Inflammatory macrophage treated with lipopolysaccharide for 1 hour (primary cell): Measurements from ENCODE around the gene VWA3B.
A peak's percentile ranks its signal among the peaks of the same experiment; 100 is the strongest.
"Not testable (repeated sequence)": the region's sequence is repeated elsewhere in the genome, so short reads cannot be mapped to it uniquely, and the experiment has no call there.

Experiments used
- DNase-seq, 2 donors: peaks; one replicate each; pipeline ENCODE4 v3.0.0-alpha.2; 2020 to 2022

Gene VWA3B, protein sequence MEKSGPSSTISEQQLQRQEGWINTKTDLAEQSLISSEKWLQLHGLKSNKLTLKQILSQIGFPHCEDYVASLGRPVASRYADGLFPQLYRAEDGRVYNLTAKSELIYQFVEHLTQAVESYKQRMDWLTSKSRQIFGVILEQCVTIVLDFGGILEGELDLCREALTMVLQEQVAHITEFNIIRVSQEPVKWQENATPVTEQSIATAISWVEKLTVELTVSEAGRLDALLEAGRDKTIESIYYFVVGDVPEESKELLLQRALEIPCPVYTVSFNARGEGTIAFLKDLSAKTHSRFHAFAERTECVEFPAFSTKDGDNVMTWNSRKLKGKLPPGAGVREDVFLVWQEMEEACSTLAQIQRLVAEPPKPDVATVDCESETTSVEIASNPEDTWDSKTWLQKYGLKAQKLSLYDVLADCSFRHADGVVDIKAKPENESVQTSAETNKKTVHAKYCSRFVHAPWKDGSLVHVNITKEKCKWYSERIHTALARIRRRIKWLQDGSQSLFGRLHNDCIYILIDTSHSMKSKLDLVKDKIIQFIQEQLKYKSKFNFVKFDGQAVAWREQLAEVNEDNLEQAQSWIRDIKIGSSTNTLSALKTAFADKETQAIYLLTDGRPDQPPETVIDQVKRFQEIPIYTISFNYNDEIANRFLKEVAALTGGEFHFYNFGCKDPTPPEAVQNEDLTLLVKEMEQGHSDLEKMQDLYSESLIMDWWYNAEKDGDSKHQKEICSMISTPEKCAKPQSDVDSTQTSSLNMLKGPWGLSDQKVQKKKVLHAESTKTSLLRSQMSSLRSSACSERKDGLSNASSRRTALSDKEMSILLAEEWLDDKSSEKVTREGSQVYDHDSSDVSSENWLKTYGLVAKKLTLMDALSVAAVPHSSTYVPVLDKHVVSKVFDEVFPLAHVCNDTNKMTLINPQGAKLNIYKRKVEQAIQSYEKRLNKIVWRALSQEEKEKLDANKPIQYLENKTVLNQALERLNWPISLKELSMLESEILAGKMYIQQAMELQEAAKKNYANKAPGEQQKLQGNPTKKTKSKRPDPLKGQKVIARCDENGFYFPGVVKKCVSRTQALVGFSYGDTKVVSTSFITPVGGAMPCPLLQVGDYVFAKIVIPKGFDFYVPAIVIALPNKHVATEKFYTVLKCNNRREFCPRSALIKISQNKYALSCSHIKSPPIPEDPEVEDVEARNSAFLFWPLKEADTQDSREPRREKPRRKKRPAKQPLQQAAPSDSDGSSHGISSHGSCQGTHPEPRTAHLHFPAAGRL (N-terminal part only)

DNA sequence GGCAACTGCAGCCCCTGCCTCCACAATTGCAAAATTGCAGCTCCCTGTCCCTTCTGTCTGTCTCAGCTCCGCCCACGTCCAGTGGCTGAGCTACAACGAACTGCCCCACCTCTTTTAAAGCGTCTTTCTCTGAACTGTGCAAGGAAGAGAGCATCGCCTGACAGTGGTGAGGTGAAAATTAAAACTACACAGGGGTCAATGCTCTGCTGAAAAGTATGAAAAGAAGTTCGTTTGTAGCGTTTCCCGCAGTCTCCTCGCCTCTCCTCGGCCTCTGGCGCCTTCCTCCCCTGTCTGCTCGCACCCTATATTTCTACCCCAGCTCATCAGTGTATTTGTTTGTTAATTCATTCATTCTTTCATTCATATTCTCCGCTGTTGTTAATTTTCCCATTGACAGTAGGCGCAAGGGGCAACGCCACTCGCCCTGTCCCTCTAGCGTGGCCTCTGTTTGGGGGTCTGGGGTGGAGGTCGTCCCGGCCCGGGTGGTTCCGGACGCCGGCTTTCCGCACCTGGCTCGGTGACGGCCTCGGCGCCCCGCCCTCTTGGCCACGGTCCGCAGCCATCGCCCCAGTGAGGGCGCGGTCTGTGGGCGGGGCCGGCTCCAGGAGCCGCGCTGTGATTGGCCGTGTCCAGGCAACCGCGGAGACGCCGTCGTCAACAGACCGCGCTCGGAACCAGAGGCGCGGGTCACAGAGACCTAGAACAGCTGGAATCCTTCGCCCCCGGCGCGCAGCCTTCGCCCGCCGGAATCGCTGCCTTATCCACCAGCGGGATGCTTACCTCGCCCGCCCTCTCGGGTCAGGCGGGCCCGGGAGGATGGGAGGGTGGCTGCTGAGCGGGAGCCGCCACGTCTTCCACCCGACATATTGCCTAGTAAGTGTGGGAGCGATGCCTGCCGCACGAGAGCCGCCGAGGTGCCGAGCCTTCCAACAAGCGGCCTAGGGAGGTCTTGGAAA lies at the start of gene VWA3B:
Gene VWA3B (plus strand): TSS at position 677 of the 956 bp plus-strand sequence. CDS start 5,926 bp downstream, outside the sequence.
- DNase-seq, result peak; percentile 40 to 64

DNA sequence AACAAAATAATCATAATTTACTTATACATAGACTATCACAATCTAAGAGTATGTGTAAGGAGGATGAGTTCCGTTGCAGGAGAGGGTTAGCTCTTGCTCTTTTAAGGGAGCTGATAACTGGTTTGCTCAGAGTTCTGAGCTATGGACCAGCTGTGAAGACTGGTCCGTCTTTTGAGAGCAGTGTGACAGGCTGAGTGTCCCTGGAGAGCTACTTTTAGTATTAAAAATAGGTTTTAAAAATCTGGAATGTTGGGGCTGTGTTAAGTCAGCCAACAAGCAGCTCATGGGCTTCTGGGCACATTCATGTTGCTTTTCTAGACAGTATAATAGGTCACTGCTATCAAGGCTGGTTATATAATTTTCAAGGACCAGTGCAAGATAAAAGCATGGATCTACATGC lies 49.8 kb upstream of the VWA3B start:
- DNase-seq, result no peak

DNA sequence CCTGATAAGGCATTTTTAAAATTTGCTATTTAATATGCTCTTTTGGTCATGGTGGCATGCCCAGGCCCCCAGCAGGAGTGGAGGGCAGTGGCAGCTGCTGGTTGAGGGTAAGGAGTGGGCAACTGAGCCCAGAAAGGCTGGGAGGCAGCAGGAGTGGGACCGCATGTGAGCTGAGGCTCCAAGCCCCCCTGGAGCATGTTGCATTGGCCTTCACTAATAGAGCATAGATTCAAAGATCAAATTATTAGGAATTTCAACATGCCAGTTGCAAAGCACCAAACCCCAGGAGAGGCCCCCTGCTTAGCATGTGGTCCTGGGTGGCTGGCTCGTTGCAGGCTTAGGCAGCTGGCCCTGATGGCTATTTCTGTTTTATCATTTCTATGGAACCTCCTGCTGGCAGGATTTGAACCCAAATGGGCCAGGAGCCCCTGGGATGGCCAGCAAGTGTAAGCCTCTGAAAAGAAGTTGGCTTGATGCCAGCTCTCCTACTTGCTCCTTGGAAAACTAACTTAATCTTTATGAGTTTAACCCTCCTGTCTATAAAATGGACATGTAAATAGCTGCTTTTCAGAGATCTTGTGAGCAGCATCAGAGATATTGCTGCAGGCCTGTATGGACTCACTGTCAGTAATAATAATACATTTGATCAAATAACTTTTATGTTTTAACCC lies 49.2 kb upstream of the VWA3B start:
- DNase-seq, result no peak

DNA sequence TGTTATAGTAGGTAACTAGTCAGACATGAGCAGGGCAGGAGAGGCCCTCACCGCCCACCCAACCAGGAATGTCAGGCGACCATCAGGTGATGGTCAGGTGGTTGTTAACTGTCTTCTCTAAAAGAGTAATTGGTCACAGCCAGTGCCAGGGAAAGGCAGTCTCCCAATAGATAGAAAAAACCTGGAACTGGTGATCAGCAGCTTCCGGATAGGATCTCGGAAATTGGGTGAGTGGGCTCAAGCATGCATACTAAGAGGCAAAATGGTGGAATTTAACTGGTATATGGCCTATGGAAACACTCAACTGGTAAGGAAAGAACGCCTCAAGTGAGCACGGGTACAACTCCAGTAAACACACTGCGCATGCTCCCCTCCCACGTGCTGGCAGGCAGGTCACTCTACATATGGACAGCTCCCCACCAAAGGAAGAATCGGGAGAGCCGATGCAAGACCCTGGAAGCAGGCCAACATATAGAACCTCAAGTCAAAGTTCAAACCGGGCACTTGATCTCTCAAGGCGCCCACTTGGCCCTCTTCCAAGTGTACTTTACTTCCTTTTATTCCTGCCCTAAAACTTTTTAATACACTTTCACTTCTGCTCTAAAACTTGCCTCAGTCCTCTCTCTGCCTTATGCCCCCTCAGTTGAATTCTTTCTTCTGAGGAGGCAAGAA lies 47.7 kb upstream of the VWA3B start:
- DNase-seq, result peak; percentile 62 to 86

DNA sequence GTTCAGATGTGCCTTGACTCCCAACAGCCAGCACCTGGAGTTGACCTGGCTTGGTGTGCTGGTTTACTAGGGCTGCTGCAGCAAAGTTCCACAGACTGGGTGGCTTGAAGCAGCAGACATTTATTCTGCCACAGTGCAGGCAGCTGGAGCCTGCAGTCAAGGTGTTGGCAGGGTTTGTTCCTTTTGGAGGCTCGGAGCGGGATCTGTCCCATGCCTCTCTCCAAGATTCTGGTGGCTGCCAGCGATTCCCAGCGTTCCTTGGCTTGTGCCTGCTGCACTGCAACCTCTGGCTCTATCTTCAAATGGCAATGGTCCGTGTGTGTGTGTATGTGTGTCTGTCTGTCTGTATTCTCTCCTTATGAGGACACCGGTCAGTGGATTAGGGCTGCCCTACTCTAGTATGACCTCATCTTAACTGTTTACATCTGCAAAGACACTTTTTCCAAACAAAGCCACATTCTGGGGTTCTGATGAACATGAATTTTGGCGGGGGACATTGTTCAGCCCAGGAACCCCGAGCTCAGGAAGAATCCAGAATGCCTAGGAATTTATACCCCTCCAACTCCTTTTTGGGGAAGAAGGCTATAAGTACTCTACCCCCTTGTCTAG lies 46.5 kb upstream of the VWA3B start:
- no peak for DNase-seq

DNA sequence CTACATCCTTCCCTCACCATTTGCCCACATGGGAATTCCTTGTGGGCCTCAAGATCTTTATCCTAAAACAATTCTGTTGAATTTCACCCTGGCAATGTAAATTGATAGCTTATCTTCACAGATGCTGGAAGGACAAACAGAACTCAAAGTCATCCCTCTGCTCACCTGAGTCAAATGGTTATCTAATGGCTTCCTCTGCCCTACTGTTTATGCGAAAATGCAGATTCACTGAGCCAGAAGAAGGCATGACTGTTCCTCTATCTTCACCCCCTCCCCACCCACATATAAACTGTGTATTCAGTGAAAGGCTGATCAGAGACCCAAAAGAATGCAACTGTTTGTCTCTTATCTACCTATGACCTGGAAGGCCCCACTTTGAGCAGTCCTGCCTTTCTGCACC lies 43.9 kb upstream of the VWA3B start:
- DNase-seq, result no peak

DNA sequence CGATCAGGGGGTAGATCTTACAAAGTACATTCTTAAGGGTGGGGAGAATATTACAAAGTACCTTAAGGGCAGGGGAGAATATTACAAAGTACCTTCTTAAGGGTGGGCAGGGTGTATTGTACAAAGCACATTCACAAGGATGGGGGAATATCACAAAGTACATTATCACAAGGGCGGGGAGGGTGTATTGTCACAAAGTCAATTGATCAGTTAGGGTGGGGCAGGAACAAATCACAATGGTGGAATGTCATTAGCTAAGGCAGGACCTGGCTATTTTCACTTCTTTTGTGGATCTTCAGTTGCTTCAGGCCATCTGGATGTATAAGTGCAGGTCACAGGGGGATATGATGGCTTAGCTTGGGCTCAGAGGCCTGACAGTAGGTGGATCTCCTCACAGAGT lies 42.2 kb upstream of the VWA3B start:
- DNase-seq, result not testable (repeated sequence)

DNA sequence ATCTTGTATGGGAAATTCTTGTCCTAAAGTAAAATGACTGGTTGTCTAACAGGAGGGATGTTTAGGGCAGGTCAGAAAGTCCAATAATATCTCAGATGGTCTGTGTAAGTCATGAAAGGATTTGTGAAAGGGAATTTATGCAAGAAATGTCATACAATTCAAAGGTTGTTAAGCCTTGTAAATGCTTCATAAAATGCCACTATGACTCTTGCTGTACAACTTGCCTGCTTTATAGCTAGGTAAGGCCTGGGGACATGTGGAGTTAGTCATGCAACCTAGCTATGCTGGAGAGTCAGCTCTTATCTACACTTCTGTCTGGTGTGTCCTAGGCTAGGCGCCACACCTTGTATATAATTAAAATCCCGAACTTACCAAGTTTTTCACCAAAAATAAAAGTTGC lies 36.9 kb upstream of the VWA3B start:
- no peak for DNase-seq

DNA sequence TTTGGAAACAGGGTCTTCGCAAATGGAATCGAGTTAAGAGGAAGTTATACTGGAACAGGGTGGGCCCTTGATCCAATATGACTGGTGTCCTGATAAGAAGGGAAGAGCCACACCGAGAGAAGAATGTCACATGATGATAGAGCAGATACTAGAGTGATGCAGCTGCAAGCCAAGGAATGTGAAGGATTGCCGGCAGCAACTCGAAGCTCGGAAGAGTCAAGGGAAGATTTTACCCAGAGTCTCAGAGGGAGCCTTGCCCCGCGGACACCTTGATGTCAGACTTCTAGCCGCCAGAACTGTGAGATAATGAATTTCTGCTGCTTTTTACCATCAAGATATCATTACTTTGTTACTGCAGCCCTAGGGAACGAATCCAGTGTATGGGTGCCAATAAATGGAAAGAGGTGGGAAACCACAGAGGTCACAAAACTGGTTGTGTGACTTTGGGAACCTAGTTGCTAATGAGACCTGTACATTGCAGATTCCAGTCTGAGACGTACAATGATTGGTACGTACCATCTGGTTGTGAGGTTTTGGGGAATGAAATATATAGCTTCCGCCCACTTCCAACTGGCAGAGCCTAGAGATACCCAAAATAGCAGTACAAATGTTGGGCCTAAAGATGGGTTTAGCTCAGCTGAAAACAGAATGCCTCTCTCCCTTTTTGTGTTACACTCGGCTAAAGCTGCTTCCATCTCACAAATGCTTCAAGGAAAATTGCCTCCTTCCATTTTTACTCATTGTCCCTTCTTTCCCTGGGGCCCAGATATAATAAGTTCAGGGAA lies 28.6 kb upstream of the VWA3B start:
- no peak for DNase-seq

DNA sequence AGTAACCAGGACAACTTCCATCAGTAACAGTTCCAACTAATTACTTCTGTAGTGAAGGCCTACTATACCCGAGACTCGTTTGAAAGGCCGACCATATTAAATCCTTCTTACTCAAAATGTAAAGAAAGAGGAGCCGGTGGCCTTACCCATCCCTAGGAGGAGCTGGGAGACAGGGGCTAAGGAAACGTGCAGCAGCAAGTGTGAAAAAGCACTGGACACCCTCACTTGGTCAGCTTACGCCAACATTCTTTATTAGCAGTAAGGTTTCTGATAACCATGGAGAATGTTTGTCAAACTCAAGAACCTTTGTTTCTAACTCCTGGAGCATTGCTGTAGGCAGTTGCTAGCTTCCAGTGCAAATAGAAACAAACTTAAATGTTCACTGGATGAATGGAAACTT lies 26.7 kb upstream of the VWA3B start:
- DNase-seq, result no peak

DNA sequence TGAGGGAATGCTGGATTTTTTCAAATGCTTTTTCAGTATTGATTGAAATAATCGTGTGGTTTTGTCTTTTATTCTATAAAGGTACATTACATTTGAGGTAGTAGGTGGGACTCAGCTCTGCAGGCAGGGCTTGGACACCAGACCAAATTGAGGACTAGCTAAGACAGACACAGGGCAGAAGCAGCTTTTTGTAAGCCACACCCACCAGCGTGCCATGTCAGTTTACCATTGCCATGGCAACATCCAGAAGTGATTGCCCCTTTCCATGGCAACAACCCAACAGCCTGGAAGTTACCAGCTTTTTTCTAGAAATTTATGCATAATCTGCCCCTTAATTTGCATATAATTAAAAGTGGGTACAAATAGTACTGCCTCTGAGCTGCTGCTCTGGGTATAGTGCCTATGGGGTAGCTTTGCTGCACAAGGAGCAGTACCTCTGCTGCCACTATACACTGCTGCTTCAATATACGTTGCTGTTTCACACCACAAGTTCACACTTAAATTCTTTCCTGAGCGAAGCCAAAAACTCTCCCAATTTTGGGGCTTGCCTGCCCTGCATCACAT lies 23.6 kb upstream of the VWA3B start:
- DNase-seq, result no peak

DNA sequence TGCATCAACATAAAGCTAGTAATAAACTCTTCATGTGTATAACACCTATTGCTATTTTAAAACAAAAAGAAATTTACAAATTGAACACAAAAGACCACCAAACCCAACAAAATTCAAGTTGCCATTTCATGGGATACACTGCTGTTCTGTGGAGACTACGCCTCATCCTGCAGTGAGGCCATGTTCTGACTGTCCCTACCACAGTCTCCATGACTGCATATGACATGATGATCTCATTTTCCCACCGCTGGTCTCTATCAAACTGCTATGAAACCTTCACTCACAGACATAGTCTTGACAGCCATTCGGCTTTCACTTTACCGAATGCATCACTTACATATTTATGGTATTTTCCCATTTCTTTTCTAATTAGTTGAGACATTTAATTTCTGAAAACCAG lies 21.2 kb upstream of the VWA3B start:
- no peak for DNase-seq

DNA sequence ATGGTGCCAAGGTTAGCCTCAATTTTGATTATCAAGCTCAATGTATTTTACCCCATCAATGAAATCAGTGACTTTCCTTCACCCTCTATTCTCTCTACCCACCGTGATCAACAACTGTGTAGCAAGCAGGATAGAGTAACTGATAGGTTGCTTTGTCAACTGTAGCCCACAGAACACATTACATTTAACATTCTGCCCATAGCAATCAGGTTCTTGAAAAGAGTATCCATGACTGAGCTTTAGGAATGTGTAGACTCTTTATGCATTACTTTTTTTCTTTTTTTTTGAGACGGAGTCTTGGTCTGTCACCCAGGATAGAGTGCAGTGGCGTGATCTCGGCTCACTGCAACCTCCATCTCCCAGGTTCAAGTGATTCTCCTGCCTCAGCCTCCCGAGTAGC lies 19.8 kb upstream of the VWA3B start:
- DNase-seq, result no peak

DNA sequence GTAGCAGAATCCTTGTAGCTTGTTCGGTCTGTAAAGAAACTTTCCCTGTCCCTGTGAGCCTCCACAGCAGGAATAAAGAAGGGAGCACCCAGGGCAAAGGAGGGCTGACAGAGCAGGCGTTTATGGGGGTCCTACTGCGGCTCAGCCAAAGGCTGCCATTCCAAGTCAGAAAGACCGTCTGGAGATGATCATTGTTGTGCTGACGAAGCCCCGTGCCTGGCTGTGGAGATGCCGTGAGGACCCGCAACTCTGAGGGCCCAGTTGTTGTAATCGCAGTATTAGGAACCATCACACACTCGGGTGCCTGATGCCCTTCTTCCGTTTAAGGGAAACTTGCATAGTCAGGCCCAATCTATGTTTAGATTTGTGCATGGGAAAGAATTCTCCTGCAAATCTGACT lies 16.9 kb upstream of the VWA3B start:
- DNase-seq, result no peak

DNA sequence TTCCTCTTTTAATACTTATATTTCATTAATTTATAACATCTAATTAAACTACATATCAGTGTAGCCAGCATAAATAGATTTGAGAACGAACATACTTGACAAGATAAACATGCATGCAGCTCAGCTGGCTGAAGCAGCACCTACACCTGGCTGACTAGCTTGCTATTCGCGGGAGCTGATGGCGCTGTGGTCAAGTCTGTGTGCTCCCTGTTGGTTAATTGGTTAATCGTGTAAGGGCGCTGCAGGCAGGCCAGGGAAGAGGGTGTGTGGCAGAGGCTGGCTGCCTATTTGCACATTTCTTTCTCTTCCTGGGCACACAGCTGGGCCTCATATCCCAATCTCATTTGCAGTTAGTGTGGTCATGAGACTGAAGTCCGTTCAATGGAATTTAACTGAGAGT lies 14.5 kb upstream of the VWA3B start:
- no peak for DNase-seq

DNA sequence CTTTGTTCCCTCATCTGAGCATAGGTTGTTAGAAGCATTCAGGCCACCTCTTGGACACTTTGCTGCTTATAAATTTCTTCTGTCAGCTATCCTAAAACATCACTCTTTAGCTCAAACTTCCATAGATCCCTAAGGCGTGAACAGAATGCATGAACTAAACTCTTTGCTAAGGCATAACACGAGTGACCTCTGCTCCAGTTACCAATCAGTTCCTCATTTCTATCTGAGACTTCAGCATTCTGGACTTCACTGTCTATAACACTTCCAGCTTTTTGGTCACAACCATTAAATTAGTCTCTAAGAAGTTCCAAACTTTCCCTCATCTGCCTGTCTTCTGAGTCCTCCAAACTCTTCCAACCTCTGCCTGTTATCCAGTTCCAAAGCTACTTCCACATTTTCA lies 8.3 kb upstream of the VWA3B start:
- DNase-seq, result peak; percentile 14 to 43

DNA sequence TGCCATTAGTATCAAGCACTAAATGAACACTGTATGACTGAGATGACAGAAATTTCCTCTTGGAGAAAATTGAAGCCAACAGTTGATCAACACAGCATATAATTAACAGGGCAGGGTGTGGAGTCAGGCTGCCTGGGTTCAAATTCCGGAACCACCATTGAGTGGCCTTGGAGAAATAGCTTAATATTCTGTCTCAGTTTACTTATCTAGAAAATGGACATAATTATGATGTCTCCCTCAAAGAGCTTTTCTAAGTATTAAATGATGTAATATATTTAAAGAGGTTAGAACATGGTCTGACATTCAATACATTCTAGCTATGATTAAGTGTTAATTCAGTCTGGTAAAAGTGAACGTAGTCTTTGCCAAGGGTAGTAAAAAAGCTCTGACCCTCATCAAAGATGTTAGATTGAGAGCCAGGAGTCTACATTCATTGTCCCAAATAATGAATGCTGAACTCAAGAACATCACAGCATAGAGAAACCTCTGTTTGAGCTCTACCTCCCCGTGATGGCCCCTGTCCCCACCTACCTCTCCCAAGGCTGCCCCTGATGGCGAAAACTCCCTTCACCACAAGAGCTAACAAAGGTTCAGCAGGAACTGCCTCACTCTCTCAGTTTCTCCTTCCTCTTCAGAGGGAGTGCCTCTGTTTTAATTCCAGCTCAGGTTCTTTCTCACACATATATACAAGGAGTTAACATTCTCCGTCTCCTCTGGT lies 2.7 kb upstream of the VWA3B start:
- no peak for DNase-seq

DNA sequence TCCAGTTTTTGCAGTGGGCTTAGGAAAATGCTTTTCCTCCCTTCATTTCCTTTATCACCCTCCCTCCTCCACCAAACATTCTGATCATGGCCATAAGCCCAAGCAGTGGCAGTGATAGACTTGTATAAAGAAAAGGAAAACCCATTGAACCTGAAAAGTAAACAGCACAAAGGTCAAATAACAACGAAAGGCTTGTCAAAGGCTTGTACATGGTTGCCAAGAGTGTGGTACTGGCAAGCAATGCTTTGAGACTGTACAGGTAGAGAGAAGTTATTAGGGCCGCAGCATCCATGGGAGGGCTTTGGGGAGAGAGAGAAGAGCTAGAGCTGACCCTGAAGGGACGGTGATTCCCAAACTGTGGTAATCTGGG lies 2.1 kb upstream of the VWA3B start:
- DNase-seq, result no peak

DNA sequence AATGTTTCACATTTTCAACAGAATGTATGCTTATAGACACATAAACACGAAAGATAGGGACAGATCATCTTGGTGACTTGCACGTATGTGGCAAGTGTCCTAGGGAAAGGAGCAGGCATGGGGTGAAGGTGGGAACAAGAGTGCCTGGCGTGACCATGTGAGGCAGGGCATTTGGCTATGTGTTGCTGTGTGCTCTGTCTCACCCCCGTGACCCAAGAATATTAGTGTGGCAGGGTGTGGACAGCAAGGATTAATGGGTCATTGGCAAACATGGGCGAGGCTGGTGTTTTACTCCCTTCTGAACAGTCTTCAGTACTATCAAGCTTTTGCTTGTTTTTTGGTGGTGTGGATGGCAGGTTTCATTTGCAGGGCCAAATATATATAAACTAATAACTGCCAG lies 1.3 kb upstream of the VWA3B start:
- DNase-seq, result no peak
